Left renal cortex interstitium (tissue), 4 donors: ENCODE data around the gene EIF5A. TPM values are rescaled to one million over a fixed set of nuclear protein-coding genes. Genes with fewer than 3 reads are reported as not detected.

Experiments
- DNase-seq, 4 donors: peaks; one replicate each; pipeline ENCODE4 v3.0.0-alpha.2; 2013; ENCODE audit warnings: low read depth in 4 of 4, low spot score in 2 of 4, missing footprints in 1 of 4
- polyA plus RNA-seq, 4 donors: library from polyadenylated mRNA; unstranded; fragments of 120-200 nt; gene quantifications; one replicate each; pipeline ENCODE4 v1.2.1, GENCODE V29; 2013; ENCODE audit not compliant: insufficient read length in 4 of 4

Gene EIF5A
- polyA plus RNA-seq, 4 donors: 286 to 397 (median 312) TPM

DNA sequence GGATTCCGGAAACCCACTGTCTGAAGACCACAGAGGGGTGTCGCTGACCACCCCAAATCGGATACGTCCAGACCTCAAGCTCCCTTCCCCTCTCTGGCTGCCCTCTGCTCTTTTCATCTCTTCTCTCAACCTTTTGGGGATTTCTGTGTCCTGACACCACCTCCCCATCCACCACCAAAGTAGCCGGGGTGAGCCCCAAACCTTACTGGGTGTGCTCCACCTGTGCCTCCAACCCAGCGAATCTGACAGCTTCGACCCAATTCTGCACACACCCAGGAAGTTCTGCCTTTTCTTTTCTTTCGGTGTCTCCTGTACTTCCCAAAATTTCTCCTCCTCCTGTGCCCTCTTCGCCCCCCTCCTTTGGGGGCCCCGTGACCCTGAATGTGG lies 45.1 kb downstream of the EIF5A start:
- no peak for DNase-seq

DNA sequence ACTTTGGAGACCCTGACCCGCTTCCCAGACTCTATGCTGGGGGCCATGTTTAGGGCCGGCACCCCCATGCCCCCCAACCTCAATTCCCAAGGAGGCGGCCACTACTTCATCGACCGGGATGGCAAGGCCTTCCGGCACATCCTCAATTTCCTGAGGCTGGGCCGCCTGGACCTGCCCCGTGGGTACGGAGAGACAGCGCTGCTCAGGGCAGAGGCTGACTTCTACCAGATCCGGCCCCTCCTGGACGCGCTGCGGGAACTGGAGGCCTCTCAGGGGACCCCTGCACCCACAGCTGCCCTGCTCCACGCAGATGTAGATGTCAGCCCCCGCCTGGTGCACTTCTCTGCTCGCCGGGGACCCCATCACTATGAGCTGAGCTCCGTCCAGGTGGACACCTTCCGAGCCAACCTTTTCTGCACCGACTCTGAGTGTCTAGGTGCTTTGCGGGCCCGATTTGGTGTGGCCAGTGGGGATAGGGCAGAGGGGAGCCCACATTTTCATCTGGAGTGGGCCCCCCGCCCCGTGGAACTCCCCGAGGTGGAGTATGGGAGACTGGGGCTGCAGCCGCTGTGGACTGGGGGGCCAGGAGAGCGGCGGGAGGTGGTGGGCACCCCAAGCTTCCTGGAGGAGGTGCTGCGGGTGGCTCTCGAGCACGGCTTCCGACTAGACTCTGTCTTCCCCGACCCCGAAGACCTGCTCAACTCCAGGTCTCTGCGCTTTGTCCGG lies 45.6 kb downstream of the EIF5A start:
- DNase-seq: no peak

DNA sequence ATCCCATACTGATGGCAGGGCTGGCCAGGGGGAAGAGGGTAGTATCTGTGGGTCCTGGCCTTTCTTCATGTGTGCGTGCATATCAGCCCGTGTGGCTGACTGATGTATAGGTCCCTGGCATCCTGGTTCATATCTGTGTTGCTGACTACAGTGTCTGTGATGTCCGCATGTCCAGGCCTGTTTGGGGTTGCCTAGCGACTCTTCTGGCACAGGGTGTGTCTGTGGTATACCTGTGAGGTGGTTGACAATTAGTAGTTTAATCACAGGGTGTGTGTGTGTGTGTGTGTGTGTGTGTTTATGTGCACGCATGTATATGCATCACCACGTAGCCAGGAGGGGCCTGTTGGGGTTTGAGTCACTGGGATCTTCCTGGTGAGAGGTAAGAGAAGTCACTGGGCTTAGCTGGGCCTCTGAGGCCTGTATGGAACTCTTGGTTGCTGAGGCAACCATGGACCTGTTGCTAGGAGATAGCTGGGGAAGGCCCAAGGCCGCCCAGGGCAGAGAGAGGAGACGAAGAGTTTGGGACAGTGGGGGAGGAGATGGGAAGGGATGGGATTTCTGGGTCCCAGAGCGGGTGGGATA lies 46.9 kb downstream of the EIF5A start:
- no peak for DNase-seq

DNA sequence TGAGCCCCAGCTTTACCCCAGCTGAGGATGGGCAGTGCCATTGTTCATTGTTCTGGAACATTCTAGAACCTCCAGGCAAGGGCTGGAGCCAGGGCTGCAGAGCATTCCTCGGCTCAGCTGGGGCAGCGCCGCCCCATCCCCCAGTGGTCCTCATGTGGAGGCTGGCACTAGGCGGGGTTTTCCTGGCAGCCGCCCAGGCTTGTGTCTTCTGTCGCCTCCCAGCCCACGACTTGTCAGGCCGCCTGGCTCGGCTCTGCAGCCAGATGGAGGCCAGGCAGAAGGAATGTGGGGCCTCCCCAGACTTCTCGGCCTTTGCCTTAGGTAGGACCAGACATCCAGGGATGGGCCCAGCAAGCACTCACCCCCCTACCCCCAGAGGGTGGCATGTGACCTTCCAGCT lies 47.6 kb downstream of the EIF5A start, which contains the start of gene TMEM95:
Gene TMEM95 (plus strand): TSS at position 104 of the 400 bp plus-strand sequence. CDS start 49 bp downstream, at position 153.
- no peak for DNase-seq

DNA sequence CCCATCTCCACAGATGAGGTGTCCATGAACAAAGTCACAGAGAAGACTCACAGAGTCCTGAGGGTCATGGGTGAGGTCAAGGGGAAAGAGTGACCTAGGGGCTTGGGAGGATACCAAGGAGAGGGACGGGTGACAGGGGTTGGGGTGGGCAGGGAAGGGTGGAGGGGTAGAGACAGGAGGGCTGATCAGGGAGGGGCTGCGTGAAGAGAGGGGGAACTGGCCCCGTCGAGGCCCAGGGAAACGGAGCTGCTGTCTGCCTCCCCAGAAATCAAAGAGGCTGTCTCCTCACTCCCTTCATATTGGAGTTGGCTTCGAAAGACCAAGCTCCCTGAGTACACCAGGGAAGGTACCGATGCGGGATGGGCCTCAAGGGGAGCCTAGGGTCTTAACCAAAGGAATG lies 48.1 kb downstream of the EIF5A start:
- DNase-seq: no peak

DNA sequence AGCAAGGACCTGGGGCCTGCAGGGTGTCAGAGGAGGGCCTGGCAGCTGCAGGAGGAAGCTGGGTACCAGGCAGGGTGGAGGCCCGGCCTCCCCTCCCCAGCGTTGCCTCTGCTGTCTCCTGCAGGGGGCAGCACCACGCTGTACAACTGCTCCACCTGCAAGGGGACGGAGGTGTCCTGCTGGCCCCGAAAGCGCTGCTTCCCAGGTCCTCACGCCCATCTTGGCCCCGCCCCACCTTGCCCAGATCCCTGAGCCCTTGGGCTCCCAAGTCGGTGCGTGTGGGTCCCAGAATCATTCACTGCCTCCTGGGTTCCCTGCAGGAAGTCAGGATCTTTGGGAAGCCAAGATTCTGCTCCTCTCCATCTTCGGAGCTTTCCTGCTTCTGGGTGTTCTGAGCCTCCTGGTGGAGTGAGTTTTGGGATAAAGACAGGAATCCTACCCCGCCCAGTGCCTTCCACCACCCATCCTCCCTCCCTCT lies 48.7 kb downstream of the EIF5A start:
- peak in 1 of 4 donors; percentile 46 for DNase-seq

DNA sequence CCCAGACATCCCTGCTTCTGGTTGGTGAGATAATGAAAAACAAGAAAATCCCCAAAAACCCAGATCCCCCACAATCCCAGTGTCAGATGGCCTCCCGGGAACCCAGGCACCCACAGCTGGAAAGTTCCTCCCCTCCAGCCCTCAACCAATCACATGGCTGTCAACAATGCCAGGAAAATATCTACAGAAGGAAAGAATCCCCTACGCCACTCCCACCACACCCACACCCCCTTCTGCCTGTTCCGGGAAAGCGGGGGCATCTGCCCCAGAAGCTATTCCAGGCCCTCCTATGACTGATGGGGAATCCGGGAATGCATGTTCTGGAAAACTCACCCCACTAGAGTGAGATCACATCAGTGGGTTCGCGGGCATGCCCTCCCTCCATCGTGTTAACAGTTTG lies 49.3 kb downstream of the EIF5A start:
- DNase-seq: no peak

DNA sequence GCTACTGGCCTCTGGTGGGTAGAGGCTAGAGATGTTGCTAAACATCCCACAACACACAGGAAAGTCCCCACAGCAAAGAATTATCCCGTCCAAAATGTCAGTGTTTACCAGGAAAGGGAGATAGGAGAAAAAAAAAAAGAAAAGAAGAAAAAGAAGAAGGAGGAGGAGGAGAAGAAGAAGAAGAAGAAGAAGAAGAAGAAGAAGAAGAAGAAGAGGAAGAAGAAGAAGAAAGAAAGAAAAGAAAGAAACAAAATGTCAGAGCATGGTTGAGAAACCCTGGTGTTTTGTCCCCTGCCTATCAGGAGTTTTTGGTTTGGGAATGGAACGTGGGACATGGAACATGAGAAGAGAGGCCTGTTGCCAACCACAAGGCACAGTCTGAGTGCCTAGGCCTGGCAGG lies 50.0 kb downstream of the EIF5A start:
- no peak for DNase-seq

DNA sequence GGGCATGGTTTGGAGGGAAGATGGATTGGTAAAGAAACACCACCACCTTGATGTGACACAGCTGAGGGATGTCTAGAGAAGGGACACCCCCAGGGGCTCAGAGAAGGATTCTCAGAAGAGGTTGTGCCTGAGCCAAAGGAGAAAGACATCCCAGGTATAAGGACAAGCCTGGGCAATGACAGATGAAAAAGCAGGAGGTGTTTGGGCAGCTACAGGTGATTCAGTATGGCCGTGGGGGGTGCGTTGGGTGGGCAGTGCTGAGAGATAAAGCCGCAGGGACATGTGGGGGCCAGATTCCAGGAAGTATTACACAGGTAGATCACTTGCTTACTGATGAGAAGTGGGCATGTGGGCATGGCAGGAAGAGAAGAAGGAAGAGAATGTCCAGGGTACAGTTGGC lies 54.5 kb downstream of the EIF5A start:
- no peak for DNase-seq

Other genes starting within 250 kb of the EIF5A start
- 1 to 10 TPM; 1.1 to 2.3 (median 1.3) TPM for gene CLEC10A, start 227.4 kb upstream of the EIF5A start, polyA plus RNA-seq
- 1 to 10 TPM; 1.1 to 3.2 (median 1.7) TPM for gene ASGR2, start 192.8 kb upstream of the EIF5A start, polyA plus RNA-seq
- gene ASGR1, start 128.3 kb upstream of the EIF5A start, polyA plus RNA-seq: 10 to 100 TPM in 1 of 4 donors, 1 to 10 TPM in 3; 6.3 to 10.1 (median 8.3) TPM
- 10 to 100 TPM; 21.1 to 53.3 (median 39.1) TPM for gene DLG4, start 87.8 kb upstream of the EIF5A start, polyA plus RNA-seq
- 100 to 1,000 TPM; 409 to 581 (median 511) TPM for gene ACADVL, start 87.7 kb upstream of the EIF5A start, polyA plus RNA-seq
- gene DVL2, start 73.1 kb upstream of the EIF5A start, polyA plus RNA-seq: 10 to 100 TPM; 47.7 to 78.0 (median 62.9) TPM
- gene PHF23, start 68.2 kb upstream of the EIF5A start, polyA plus RNA-seq: 10 to 100 TPM; 51.8 to 74.3 (median 60.9) TPM
- gene GABARAP, start 65.2 kb upstream of the EIF5A start, polyA plus RNA-seq: 100 to 1,000 TPM; 396 to 619 (median 451) TPM
- 100 to 1,000 TPM; 136 to 149 (median 141) TPM for gene CTDNEP1, start 55.9 kb upstream of the EIF5A start, polyA plus RNA-seq
- gene ELP5, start 55.4 kb upstream of the EIF5A start, polyA plus RNA-seq: 10 to 100 TPM; 43.7 to 61.9 (median 50.9) TPM
- gene CLDN7, start 45.1 kb upstream of the EIF5A start, polyA plus RNA-seq: 10 to 100 TPM; 47.1 to 59.9 (median 55.1) TPM
- gene SLC2A4, start 25.9 kb upstream of the EIF5A start, polyA plus RNA-seq: 1 to 10 TPM; 2.2 to 2.8 (median 2.5) TPM
- gene YBX2, start 13.0 kb upstream of the EIF5A start, polyA plus RNA-seq: 1 to 10 TPM; 2.5 to 5.3 (median 3.1) TPM
- gene GPS2, start 7.7 kb downstream of the EIF5A start, polyA plus RNA-seq: 100 to 1,000 TPM in 1 of 4 donors, 10 to 100 TPM in 3; 88.7 to 115 (median 95.8) TPM
- 10 to 100 TPM; 25.4 to 39.7 (median 31.4) TPM for gene NEURL4, start 21.7 kb downstream of the EIF5A start, polyA plus RNA-seq
- 10 to 100 TPM in 2 of 4 donors, 1 to 10 TPM in 2; 7.3 to 10.9 (median 10.0) TPM for gene ACAP1, start 28.9 kb downstream of the EIF5A start, polyA plus RNA-seq
- 10 to 100 TPM; 11.2 to 13.9 (median 12.5) TPM for gene KCTD11, start 44.5 kb downstream of the EIF5A start, polyA plus RNA-seq
- gene TMEM95, start 47.5 kb downstream of the EIF5A start, polyA plus RNA-seq: not detected
- 1 to 10 TPM; 3.1 to 7.9 (median 5.7) TPM for gene TNK1, start 73.5 kb downstream of the EIF5A start, polyA plus RNA-seq
- 10 to 100 TPM; 27.8 to 51.2 (median 41.2) TPM for gene PLSCR3, start 86.9 kb downstream of the EIF5A start, polyA plus RNA-seq
- gene TMEM256, start 96.5 kb downstream of the EIF5A start, polyA plus RNA-seq: 100 to 1,000 TPM in 1 of 4 donors, 10 to 100 TPM in 3; 82.2 to 108 (median 90.2) TPM
- gene NLGN2, start 100.2 kb downstream of the EIF5A start, polyA plus RNA-seq: 10 to 100 TPM; 17.5 to 38.6 (median 30.2) TPM
- not detected for gene SPEM1, start 112.7 kb downstream of the EIF5A start, polyA plus RNA-seq
- under 1 TPM in 1 of 4 donors, not detected in 3; 0.06 TPM for gene SPEM2, start 118.0 kb downstream of the EIF5A start, polyA plus RNA-seq
- gene SPEM3, start 121.2 kb downstream of the EIF5A start, polyA plus RNA-seq: not detected
- 1 to 10 TPM; 3.7 to 5.7 (median 4.8) TPM for gene TMEM102, start 127.8 kb downstream of the EIF5A start, polyA plus RNA-seq
- 1 to 10 TPM; 6.1 to 6.9 (median 6.4) TPM for gene FGF11, start 131.9 kb downstream of the EIF5A start, polyA plus RNA-seq
- gene CHRNB1, start 137.4 kb downstream of the EIF5A start, polyA plus RNA-seq: 10 to 100 TPM; 10.3 to 10.8 (median 10.6) TPM
- gene ZBTB4, start 172.0 kb downstream of the EIF5A start, polyA plus RNA-seq: 10 to 100 TPM; 38.6 to 50.6 (median 44.2) TPM
- gene SLC35G6, start 173.8 kb downstream of the EIF5A start, polyA plus RNA-seq: under 1 TPM in 2 of 4 donors, not detected in 2; 0.46 to 0.72 TPM
- 100 to 1,000 TPM; 101 to 163 (median 116) TPM for gene POLR2A, start 176.7 kb downstream of the EIF5A start, polyA plus RNA-seq
- gene TNFSF12, start 241.4 kb downstream of the EIF5A start, polyA plus RNA-seq: 10 to 100 TPM; 21.7 to 32.3 (median 28.3) TPM